HepG2 (cell line): Measurements from ENCODE around the gene CPNE2. TPM values are rescaled to one million over a fixed set of nuclear protein-coding genes. Genes with fewer than 3 reads are reported as not detected.

Experiments used
- ATF6 ChIP-seq: sonication (generic); formaldehyde crosslinking; conservative IDR thresholded peaks from 2 replicates; pipeline ENCODE4 v1.4.0; 2020; ENCODE audit warnings: missing genetic modification reagents
- CHCHD3 ChIP-seq: sonication (generic); formaldehyde crosslinking; IDR thresholded peaks from 2 replicates; pipeline ENCODE4 v1.8.0; 2022; ENCODE audit warnings: mild to moderate bottlenecking, missing genetic modification reagents, moderate library complexity
- ERF ChIP-seq: IDR thresholded peaks from 2 replicates; pipeline ENCODE4 v1.6.1; 2018; ENCODE audit warnings: missing biosample characterization, missing genetic modification reagents
- GFI1 ChIP-seq: sonication (generic); formaldehyde crosslinking; IDR thresholded peaks from 2 replicates; pipeline ENCODE4 v1.5.0; 2020; ENCODE audit warnings: missing genetic modification reagents, mild to moderate bottlenecking, borderline replicate concordance
- HDAC1 ChIP-seq: sonication (generic); formaldehyde crosslinking; IDR thresholded peaks from 2 replicates; pipeline ENCODE4 v1.5.1; 2020; ENCODE audit warnings: mild to moderate bottlenecking, missing genetic modification reagents
- HDAC2 ChIP-seq: sonication (generic); formaldehyde crosslinking; IDR thresholded peaks from 2 replicates; pipeline ENCODE4 v1.4.0; 2020; ENCODE audit warnings: missing genetic modification reagents
- JARID2 ChIP-seq: sonication (generic); formaldehyde crosslinking; IDR thresholded peaks from 2 replicates; pipeline ENCODE4 v1.8.1; 2023; ENCODE audit warnings: missing genetic modification reagents, inconsistent platforms; ENCODE audit not compliant: insufficient replicate concordance
- KLF12 ChIP-seq: sonication (generic); formaldehyde crosslinking; IDR thresholded peaks from 2 replicates; pipeline ENCODE4 v1.4.0; 2020; ENCODE audit warnings: missing genetic modification reagents, borderline replicate concordance
- NCOA2 ChIP-seq: sonication (generic); formaldehyde crosslinking; IDR thresholded peaks from 2 replicates; pipeline ENCODE4 v1.8.0; 2022; ENCODE audit warnings: inconsistent platforms
- PHF20 ChIP-seq: sonication (generic); formaldehyde crosslinking; IDR thresholded peaks from 2 replicates; pipeline ENCODE4 v1.5.0; 2020; ENCODE audit warnings: mild to moderate bottlenecking, missing genetic modification reagents
- PHF8 ChIP-seq: sonication (generic); formaldehyde crosslinking; IDR thresholded peaks from 2 replicates; pipeline ENCODE4 v1.5.0; 2020; ENCODE audit warnings: missing genetic modification reagents
- RAD21 ChIP-seq: fragments of 450-650 bp; formaldehyde crosslinking; IDR thresholded peaks from 2 replicates; pipeline ENCODE4 v1.5.0; 2020; ENCODE audit warnings: mild to moderate bottlenecking
- SMARCC2 ChIP-seq: fragments of 450-650 bp; IDR thresholded peaks from 2 replicates; pipeline ENCODE4 v1.6.1; 2017; ENCODE audit warnings: antibody characterized with exemption, mild to moderate bottlenecking
- TAF1 ChIP-seq: sonication (generic); formaldehyde crosslinking; IDR thresholded peaks from 2 replicates; pipeline ENCODE4 v1.4.0; 2020; ENCODE audit warnings: missing genetic modification reagents
- TGIF2 ChIP-seq: IDR thresholded peaks from 2 replicates; pipeline ENCODE4 v1.6.1; 2016; ENCODE audit warnings: control low read depth, missing compliant biosample characterization
- ZBTB1 ChIP-seq: sonication (generic); formaldehyde crosslinking; IDR thresholded peaks from 2 replicates; pipeline ENCODE4 v1.4.0; 2020; ENCODE audit warnings: missing genetic modification reagents, borderline replicate concordance
- ZNF230 ChIP-seq: sonication (generic); formaldehyde crosslinking; IDR thresholded peaks from 2 replicates; pipeline ENCODE4 v1.4.0; 2020; ENCODE audit warnings: mild to moderate bottlenecking, missing genetic modification reagents
- ZNF292 ChIP-seq: sonication (generic); formaldehyde crosslinking; IDR thresholded peaks from 2 replicates; pipeline ENCODE4 v1.8.1; 2022; ENCODE audit warnings: mild to moderate bottlenecking, low read depth, missing genetic modification reagents, borderline replicate concordance
- ZNF572 ChIP-seq: sonication (generic); formaldehyde crosslinking; IDR thresholded peaks from 2 replicates; pipeline ENCODE4 v1.5.1; 2020; ENCODE audit warnings: mild to moderate bottlenecking, missing genetic modification reagents
- ZNF607 ChIP-seq: sonication (generic); formaldehyde crosslinking; IDR thresholded peaks from 2 replicates; pipeline ENCODE4 v1.5.1; 2020; ENCODE audit warnings: missing genetic modification reagents, mild to moderate bottlenecking, borderline replicate concordance
- ZNF687 ChIP-seq: sonication (generic); formaldehyde crosslinking; IDR thresholded peaks from 2 replicates; pipeline ENCODE4 v1.5.1; 2020; ENCODE audit warnings: mild to moderate bottlenecking, missing genetic modification reagents, moderate library complexity
- ZNF800 ChIP-seq: sonication (generic); formaldehyde crosslinking; IDR thresholded peaks from 2 replicates; pipeline ENCODE4 v1.4.0; 2020; ENCODE audit warnings: missing genetic modification reagents
- polyA plus RNA-seq, 8 experiments: library from polyadenylated mRNA; depleted of rRNA in 3 of 8; stranded (reverse) in 7 of 8; unstranded in 1 of 8; fragments of >200 nt; fragmentation: Illumina TruSeq in 4 of 8; extraction: Trizol in 4 of 8; gene quantifications; 2 replicates each; pipeline versions ENCODE4 v1.2.1 to v1.2.3, GENCODE V29; 2011 to 2016; ENCODE audit warnings: low read depth in 4 of 8, missing spikeins in 1 of 8, mixed read lengths in 1 of 8; ENCODE audit not compliant: insufficient read depth in 1 of 8
- total RNA-seq, 5 experiments: library from RNA; depleted of rRNA; stranded (reverse); fragments of >200 nt; fragmentation: Illumina TruSeq; extraction: Trizol; gene quantifications; 2 replicates each; pipeline ENCODE4 v1.2.3, GENCODE V29; 2016; ENCODE audit warnings: low read depth in 1 of 5

CPNE2 gene
- total and polyA plus RNA-seq, 2 of the 13 experiments (the other 11 are each of a cell fraction or from before 2014, with no cell fraction given): 10.6 to 23.3 TPM

- TF ChIP-seq JARID2 (CRISPR knock-in tag) (no peak), ZNF800 (CRISPR knock-in tag) (no peak), SMARCC2 (no peak), ZNF230 (CRISPR knock-in tag) (no peak), ZNF607 (CRISPR knock-in tag) (no peak), ZBTB1 (CRISPR knock-in tag) (no peak), ZNF292 (CRISPR knock-in tag) (peak; percentile 84; the same call in 1 of the 2 replicates), CHCHD3 (no peak), TGIF2 (0 out of 2 replicates have a peak, but pooled peaks have one; percentile 33), ZNF687 (CRISPR knock-in tag) (peak; percentile 40), KLF12 (CRISPR knock-in tag) (no peak), PHF8 (0 out of 2 replicates have a peak, but pooled peaks have one; percentile 3), GFI1 (no peak), HDAC2 (CRISPR knock-in tag) (peak; percentile 48), ERF (CRISPR knock-in tag) (no peak), TAF1 (CRISPR knock-in tag) (no peak), ZNF572 (CRISPR knock-in tag) (no peak), HDAC1 (CRISPR knock-in tag) (peak; percentile 38; the same call in 1 of the 2 replicates), RAD21 (CRISPR knock-in tag) (no peak), PHF20 (CRISPR knock-in tag) (no peak), ATF6 (CRISPR knock-in tag) (no peak), NCOA2 (CRISPR knock-in tag) (no peak)
These were observed 996 bp upstream of the CPNE2 start (continued) for GRCh38 chr16:57091200-57091974.
